GM12878 (cell line): ENCODE results near the gene MFAP1. TPM values are rescaled to one million over a fixed set of nuclear protein-coding genes. Genes with fewer than 3 reads are reported as not detected.

Experiments
- ATF2 ChIP-seq: IDR thresholded peaks from 2 replicates; pipeline ENCODE4 v1.6.1; 2012; ENCODE audit warnings: low read length, inconsistent platforms
- BCLAF1 ChIP-seq: fragments of 450-650 bp; IDR thresholded peaks from 2 replicates; pipeline ENCODE4 v1.6.1; 2017; ENCODE audit warnings: antibody characterized with exemption, mild to moderate bottlenecking, moderate library complexity
- E2F4 ChIP-seq: IDR thresholded peaks from 2 replicates; pipeline ENCODE4 v1.6.1; 2012; ENCODE audit warnings: low read depth, low read length, improper control_type of control experiment
- EZH2 ChIP-seq: IDR thresholded peaks from 2 replicates; pipeline ENCODE4 v1.6.1; 2012; ENCODE audit warnings: low read depth, mild to moderate bottlenecking, control low read depth, inconsistent platforms, low read length, borderline replicate concordance; ENCODE audit not compliant: control insufficient read depth
- FOS ChIP-seq: IDR thresholded peaks from 3 replicates; pipeline ENCODE4 v1.6.1; 2011; ENCODE audit warnings: borderline replicate concordance; ENCODE audit not compliant: insufficient read length; ENCODE audit errors: extremely low read depth
- FOXK2 ChIP-seq: fragments of 450-650 bp; IDR thresholded peaks from 2 replicates; pipeline ENCODE4 v1.6.1; 2017; ENCODE audit warnings: mild to moderate bottlenecking, moderate library complexity
- KDM1A ChIP-seq: fragments of 200-600 bp; sonication (generic); IDR thresholded peaks from 2 replicates; pipeline ENCODE4 v1.6.1; 2016; ENCODE audit warnings: borderline replicate concordance
- NFIC ChIP-seq: IDR thresholded peaks from 2 replicates; pipeline ENCODE4 v1.6.1; 2012; ENCODE audit warnings: low read depth, mild to moderate bottlenecking, inconsistent platforms, low read length, moderate library complexity
- NR2F1 ChIP-seq: fragments of 450-650 bp; conservative IDR thresholded peaks from 2 replicates; pipeline ENCODE4 v1.6.1; 2017; ENCODE audit warnings: mild to moderate bottlenecking
- PAX8 ChIP-seq: fragments of 450-650 bp; IDR thresholded peaks from 2 replicates; pipeline ENCODE4 v1.6.1; 2017; ENCODE audit warnings: mild to moderate bottlenecking, moderate library complexity
- POLR2AphosphoS2 ChIP-seq: IDR thresholded peaks from 2 replicates; pipeline ENCODE4 v1.6.1; 2011; ENCODE audit warnings: low read depth, mild to moderate bottlenecking, low read length, improper control_type of control experiment, moderate library complexity
- POU2F2 ChIP-seq: IDR thresholded peaks from 3 replicates; pipeline ENCODE4 v1.6.1; 2011; ENCODE audit warnings: low read depth, mild to moderate bottlenecking, low read length, borderline replicate concordance
- SREBF2 ChIP-seq: IDR thresholded peaks from 2 replicates; pipeline ENCODE4 v1.6.1; 2012; ENCODE audit warnings: mild to moderate bottlenecking, low read length
- TCF3 ChIP-seq: IDR thresholded peaks from 2 replicates; pipeline ENCODE4 v1.6.1; 2012; ENCODE audit warnings: low read depth, mild to moderate bottlenecking, low read length, borderline replicate concordance; ENCODE audit not compliant: insufficient read depth
- YY1 ChIP-seq: IDR thresholded peaks from 2 replicates; pipeline ENCODE4 v1.6.1; 2011; ENCODE audit warnings: low read depth, mild to moderate bottlenecking, low read length
- ZBTB33 ChIP-seq: fragments of 450-650 bp; IDR thresholded peaks from 2 replicates; pipeline ENCODE4 v1.6.1; 2017; ENCODE audit warnings: mild to moderate bottlenecking
- ZBTB40 ChIP-seq: fragments of 450-650 bp; IDR thresholded peaks from 2 replicates; pipeline ENCODE4 v1.6.1; 2016; ENCODE audit warnings: mild to moderate bottlenecking, moderate library complexity, borderline replicate concordance
- polyA plus RNA-seq, 11 experiments: library from polyadenylated mRNA; depleted of rRNA in 4 of 11; unstranded in 6 of 11; stranded (reverse) in 5 of 11; fragments of >200 nt; fragmentation: Nextera tagmentation in 4 of 11; fragmentation: Illumina TruSeq in 1 of 11; extraction: Ambion mirVana in 4 of 11; extraction: Trizol in 1 of 11; gene quantifications; 1 replicate in 1 of 11; 2 replicates in 10 of 11; pipeline versions ENCODE4 v1.2.1 to v1.2.3, GENCODE V29; 2011 to 2016; ENCODE audit warnings: inconsistent platforms in 2 of 11, missing spikeins in 2 of 11, low read depth in 1 of 11
- total RNA-seq, 4 experiments: library from RNA; depleted of rRNA in 3 of 4; stranded (reverse); fragments of >200 nt in 3 of 4; fragmentation: Illumina TruSeq in 1 of 4; extraction: Trizol in 1 of 4; gene quantifications; 2 replicates each; pipeline versions ENCODE4 v1.2.1 to v1.2.3, GENCODE V29; 2013 to 2021

The MFAP1 gene
- total and polyA plus RNA-seq, 10 of the 15 experiments (the other 5 are each of a cell fraction or from before 2014, with no cell fraction given) = 24.5 to 67.3 (median 47.4) TPM

- TF ChIP-seq ATF2 (peak; percentile 50; the same call in 1 of the 2 replicates), KDM1A (no peak), BCLAF1 (no peak), EZH2 (no peak), ZBTB33 (no peak), FOS (no peak), NR2F1 (no peak), NFIC (0 out of 2 replicates have a peak, but pooled peaks have one; percentile 40), POU2F2 (peak; percentile 84; the same call in 2 of the 3 replicates), TCF3 (peak; percentile 47; the same call in 1 of the 2 replicates), YY1 (peak; percentile 66), E2F4 (peak; percentile 87), POLR2AphosphoS2 (0 out of 2 replicates have a peak, but pooled peaks have one; percentile 64), ZBTB40 (peak; percentile 87; the same call in 1 of the 2 replicates), PAX8 (no peak), SREBF2 (no peak), FOXK2 (no peak)
Observed at GRCh38 chr15:43824302-43825246, at the start of gene MFAP1 (continued).
